ENCODE data around the gene AHDC1.
A peak's percentile ranks its signal among the peaks of the same experiment; 100 is the strongest.

The AHDC1 gene

DNA sequence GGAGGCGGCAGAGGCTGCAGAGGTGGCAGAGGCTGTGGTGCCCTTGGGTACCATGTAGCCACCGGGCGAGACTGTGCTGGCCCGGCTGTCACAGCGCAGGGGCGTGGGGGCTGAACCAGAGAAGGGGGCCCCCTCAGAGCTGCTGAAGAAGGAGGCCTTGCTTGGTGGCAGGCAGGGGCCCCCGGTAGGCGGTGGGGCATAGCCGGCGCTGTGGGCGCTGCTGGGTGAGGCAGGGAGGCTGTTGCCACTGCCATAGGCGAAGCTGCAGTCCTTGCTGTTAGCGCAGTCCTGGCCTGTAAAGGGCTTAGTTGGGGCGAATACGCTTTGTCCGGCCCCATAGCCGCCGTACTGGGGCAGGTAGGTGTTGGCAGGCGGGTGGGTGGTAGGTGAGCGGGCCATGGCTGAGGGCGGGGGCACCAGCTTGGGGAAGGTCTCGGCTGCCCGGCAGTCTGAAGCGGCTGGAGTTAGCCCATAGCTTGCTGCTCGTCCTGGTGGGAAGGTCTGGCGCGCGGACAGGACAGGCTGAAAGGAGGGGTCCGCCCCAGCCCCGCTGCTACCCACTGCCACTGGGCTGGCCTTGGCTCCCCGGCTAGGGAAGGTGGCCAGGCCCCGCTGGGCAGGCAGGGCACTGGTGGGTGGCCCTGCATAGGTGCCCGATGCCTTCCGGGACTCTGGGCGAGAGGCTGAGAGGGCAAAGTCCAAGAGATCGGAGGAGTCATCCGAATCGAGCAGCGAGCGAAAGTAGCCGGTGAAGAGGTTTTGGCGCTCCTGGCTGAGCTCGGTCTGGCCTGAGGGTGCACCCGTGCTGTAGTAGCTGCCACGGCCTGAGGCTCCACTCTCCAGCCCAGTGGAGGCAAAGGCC is 54.9 kb downstream of the AHDC1 start (continued):
- TF ChIP-seq, protein P1, sequence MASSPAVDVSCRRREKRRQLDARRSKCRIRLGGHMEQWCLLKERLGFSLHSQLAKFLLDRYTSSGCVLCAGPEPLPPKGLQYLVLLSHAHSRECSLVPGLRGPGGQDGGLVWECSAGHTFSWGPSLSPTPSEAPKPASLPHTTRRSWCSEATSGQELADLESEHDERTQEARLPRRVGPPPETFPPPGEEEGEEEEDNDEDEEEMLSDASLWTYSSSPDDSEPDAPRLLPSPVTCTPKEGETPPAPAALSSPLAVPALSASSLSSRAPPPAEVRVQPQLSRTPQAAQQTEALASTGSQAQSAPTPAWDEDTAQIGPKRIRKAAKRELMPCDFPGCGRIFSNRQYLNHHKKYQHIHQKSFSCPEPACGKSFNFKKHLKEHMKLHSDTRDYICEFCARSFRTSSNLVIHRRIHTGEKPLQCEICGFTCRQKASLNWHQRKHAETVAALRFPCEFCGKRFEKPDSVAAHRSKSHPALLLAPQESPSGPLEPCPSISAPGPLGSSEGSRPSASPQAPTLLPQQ (tag by site-specific recombination; IDR thresholded peaks at IDR 0.05), result no peak
- TF ChIP-seq, protein P2, sequence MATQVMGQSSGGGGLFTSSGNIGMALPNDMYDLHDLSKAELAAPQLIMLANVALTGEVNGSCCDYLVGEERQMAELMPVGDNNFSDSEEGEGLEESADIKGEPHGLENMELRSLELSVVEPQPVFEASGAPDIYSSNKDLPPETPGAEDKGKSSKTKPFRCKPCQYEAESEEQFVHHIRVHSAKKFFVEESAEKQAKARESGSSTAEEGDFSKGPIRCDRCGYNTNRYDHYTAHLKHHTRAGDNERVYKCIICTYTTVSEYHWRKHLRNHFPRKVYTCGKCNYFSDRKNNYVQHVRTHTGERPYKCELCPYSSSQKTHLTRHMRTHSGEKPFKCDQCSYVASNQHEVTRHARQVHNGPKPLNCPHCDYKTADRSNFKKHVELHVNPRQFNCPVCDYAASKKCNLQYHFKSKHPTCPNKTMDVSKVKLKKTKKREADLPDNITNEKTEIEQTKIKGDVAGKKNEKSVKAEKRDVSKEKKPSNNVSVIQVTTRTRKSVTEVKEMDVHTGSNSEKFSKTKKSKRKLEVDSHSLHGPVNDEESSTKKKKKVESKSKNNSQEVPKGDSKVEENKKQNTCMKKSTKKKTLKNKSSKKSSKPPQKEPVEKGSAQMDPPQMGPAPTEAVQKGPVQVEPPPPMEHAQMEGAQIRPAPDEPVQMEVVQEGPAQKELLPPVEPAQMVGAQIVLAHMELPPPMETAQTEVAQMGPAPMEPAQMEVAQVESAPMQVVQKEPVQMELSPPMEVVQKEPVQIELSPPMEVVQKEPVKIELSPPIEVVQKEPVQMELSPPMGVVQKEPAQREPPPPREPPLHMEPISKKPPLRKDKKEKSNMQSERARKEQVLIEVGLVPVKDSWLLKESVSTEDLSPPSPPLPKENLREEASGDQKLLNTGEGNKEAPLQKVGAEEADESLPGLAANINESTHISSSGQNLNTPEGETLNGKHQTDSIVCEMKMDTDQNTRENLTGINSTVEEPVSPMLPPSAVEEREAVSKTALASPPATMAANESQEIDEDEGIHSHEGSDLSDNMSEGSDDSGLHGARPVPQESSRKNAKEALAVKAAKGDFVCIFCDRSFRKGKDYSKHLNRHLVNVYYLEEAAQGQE (tag by site-specific recombination; IDR thresholded peaks at IDR 0.05), result no peak

DNA sequence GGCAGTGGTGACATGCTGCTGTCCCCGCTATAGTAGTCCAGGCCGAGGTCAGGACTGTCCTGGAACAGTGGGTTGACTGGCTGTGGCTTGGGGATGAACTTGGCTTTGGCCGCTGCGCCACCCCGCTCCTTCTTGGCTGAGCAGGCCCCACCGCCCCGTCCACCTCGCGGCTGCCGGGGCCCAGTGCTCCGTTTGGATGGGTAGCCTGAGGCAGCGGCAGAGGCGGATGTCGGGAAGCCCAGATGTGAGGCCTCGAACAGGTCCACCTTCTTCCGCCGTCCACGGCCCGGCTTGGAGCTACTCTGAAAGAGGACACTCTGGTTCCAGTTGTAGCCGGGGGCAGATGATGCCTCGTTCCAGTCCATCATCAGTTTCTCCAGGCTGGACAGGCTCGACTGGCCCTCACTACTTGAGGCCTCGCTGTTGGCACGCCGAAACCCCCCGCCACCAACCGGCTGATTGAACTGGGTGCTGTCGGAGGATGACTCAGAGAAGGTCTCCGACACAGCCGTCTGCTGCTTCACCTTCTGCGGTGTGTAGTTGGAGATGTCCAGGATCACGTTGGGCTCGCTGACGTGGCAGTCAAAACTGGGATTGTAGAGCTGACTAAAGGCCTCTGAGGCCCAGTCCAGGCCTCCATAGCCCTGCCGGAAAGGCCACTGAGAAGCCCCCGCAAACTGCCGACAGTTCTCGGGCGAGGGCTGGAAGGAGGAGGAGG is 55.6 kb downstream of the AHDC1 start:
- no peak for TF ChIP-seq ZNF514 (tag by site-specific recombination; IDR thresholded peaks at IDR 0.05)
- no peak for TF ChIP-seq ZNF747 (tag by site-specific recombination; IDR thresholded peaks at IDR 0.05)
- no peak for TF ChIP-seq ZNF324 (tag by site-specific recombination; IDR thresholded peaks at IDR 0.05)
- TF ChIP-seq ZNF529 (tag by site-specific recombination; IDR thresholded peaks at IDR 0.05; ENCODE audit: insufficient replicate concordance), result no peak
- TF ChIP-seq ZNF239 (tag by site-specific recombination; IDR thresholded peaks at IDR 0.05), result no peak
- TF ChIP-seq ZFP69B (tag by site-specific recombination; IDR thresholded peaks at IDR 0.05), result no peak
- TF ChIP-seq RBAK (tag by site-specific recombination; IDR thresholded peaks at IDR 0.05), result no peak
- TF ChIP-seq, protein P3, sequence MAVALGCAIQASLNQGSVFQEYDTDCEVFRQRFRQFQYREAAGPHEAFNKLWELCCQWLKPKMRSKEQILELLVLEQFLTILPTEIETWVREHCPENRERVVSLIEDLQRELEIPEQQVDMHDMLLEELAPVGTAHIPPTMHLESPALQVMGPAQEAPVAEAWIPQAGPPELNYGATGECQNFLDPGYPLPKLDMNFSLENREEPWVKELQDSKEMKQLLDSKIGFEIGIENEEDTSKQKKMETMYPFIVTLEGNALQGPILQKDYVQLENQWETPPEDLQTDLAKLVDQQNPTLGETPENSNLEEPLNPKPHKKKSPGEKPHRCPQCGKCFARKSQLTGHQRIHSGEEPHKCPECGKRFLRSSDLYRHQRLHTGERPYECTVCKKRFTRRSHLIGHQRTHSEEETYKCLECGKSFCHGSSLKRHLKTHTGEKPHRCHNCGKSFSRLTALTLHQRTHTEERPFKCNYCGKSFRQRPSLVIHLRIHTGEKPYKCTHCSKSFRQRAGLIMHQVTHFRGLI (tag by site-specific recombination; IDR thresholded peaks at IDR 0.05), result no peak
- Histone ChIP-seq H3K27ac (ENCODE audit: extremely low read depth, low read depth, low read length) (no peak overlapping the region), H3K4me3 (ENCODE audit: low read depth, low read length) (no peak overlapping the region), H3K4me1 (ENCODE audit: control insufficient read depth, insufficient read depth, low read length) (no peaks in the 10 kb centered on the region), H3K9me3 (ENCODE audit: control insufficient read depth, insufficient read depth, low read depth, low read length) (no peaks in the 10 kb centered on the region), H3K36me3 (ENCODE audit: control insufficient read depth in 2 of 2, insufficient read depth in 1 of 2, low read length in 2 of 2) (peaks cover 0 to 75% of the 10 kb centered on the region in 2 experiments; a peak in 2 of 3 replicates)
- ChIA-PET CTCF (interaction anchor here (1.1 kb wide), 1 partner anchor 9 kb away, joined by 4 read pairs; no protein-coding TSS in a partner anchor), POLR2A (interaction anchor here (0.6 kb wide), 1 partner anchor 538 kb away, joined by 3 read pairs; no protein-coding TSS in a partner anchor)

DNA sequence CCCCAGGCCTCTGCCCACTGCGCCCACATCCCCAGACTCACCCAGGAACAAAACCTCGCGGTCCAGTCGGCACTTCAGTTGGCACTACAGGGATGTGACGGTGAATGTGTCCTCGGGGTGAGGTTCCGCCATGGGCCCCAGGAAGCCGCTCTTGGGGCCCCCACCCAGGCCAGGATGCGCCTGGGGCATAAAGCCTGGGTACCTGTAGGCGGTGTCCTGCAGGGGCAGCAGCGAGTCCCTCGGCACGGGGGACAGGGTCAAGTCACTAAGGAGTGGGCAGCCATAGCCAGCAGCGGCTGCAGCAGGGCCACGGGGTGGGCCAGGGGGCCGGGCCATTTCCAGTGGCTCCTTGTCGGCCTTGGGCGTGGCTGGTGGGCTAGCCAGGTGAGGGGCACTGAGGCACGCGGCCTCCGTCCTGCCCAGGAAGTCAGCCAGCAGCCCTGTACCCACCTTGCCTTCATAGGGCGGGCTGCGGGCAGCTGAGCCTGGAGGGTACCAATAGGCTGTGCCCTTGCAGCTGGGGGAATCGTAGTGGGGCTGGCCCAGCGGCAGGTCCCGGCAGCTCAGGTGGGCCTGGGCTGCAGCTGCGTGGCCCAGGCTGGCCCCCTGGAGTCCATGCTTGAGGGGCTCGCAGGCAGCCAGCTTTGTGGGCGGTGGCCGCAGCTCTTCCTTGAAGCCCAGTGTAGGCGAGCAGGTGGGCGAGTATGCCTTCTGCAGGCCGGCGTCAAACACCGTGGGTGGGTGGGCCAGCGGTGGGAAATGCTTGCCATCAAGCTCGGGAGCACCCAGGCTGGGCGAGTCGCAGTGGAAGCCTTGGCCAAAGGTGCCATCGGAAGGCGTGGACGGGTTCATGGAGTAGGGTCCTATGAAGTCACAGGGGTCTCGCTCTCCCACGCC is 56.5 kb downstream of the AHDC1 start:
- CTCF ChIA-PET, result interaction anchor here (0.6 to 2.4 kb wide), 3 partner anchors 9 to 22 kb away, joined by 3 to 12 read pairs (median 4); no protein-coding TSS in a partner anchor
- Histone ChIP-seq H3K4me3 (ENCODE audit: low read depth, low read length) (no peak overlapping the region), H3K4me1 (ENCODE audit: control insufficient read depth, insufficient read depth, low read length) (no peaks in the 10 kb centered on the region), H3K27ac (ENCODE audit: extremely low read depth, low read depth, low read length) (no peak overlapping the region), H3K36me3 (ENCODE audit: control insufficient read depth in 2 of 2, insufficient read depth in 1 of 2, low read length in 2 of 2) (peaks cover 0 to 66% of the 10 kb centered on the region in 2 experiments; a peak in 2 of 3 replicates), H3K9me3 (ENCODE audit: control insufficient read depth, insufficient read depth, low read depth, low read length) (no peaks in the 10 kb centered on the region)
- POLR2A ChIA-PET, result no interaction called here
- TF ChIP-seq TRIM28 (IDR thresholded peaks at IDR 0.05; ENCODE audit: borderline replicate concordance, low read length) (no peak), ZNF707 (tag by site-specific recombination; IDR thresholded peaks at IDR 0.05) (no peak), ZNF404 (tag by site-specific recombination; IDR thresholded peaks at IDR 0.05) (no peak), ZNF76 (tag by site-specific recombination; IDR thresholded peaks at IDR 0.05; ENCODE audit: borderline replicate concordance, low read depth) (no peak), BCL11A (tag by site-specific recombination; IDR thresholded peaks at IDR 0.05; ENCODE audit: low read depth) (no peak)
- TF ChIP-seq, protein P4, sequence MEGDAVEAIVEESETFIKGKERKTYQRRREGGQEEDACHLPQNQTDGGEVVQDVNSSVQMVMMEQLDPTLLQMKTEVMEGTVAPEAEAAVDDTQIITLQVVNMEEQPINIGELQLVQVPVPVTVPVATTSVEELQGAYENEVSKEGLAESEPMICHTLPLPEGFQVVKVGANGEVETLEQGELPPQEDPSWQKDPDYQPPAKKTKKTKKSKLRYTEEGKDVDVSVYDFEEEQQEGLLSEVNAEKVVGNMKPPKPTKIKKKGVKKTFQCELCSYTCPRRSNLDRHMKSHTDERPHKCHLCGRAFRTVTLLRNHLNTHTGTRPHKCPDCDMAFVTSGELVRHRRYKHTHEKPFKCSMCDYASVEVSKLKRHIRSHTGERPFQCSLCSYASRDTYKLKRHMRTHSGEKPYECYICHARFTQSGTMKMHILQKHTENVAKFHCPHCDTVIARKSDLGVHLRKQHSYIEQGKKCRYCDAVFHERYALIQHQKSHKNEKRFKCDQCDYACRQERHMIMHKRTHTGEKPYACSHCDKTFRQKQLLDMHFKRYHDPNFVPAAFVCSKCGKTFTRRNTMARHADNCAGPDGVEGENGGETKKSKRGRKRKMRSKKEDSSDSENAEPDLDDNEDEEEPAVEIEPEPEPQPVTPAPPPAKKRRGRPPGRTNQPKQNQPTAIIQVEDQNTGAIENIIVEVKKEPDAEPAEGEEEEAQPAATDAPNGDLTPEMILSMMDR (tag by site-specific recombination; IDR thresholded peaks at IDR 0.05), result peak; percentile 43; the same call in 1 of the 2 replicates
- TF ChIP-seq, protein P5, sequence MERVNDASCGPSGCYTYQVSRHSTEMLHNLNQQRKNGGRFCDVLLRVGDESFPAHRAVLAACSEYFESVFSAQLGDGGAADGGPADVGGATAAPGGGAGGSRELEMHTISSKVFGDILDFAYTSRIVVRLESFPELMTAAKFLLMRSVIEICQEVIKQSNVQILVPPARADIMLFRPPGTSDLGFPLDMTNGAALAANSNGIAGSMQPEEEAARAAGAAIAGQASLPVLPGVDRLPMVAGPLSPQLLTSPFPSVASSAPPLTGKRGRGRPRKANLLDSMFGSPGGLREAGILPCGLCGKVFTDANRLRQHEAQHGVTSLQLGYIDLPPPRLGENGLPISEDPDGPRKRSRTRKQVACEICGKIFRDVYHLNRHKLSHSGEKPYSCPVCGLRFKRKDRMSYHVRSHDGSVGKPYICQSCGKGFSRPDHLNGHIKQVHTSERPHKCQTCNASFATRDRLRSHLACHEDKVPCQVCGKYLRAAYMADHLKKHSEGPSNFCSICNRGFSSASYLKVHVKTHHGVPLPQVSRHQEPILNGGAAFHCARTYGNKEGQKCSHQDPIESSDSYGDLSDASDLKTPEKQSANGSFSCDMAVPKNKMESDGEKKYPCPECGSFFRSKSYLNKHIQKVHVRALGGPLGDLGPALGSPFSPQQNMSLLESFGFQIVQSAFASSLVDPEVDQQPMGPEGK (tag by site-specific recombination; IDR thresholded peaks at IDR 0.05), result 0 out of 2 replicates have a peak, but pooled peaks have one; percentile 20
